OCI-LY3 (cell line): ENCODE results near the gene GIT2.

Source experiments
- EZH2phosphoT487 ChIP-seq: fragments of 200-600 bp; shearing (Covaris generic); IDR thresholded peaks from 2 replicates; pipeline ENCODE4 v1.6.1; 2018; ENCODE audit warnings: antibody characterized with exemption, mixed run types, low read depth
- TF ChIP-seq, protein P1 (sequence below): fragments of 200-600, 300-600 bp; sonication (generic); IDR thresholded peaks from 2 replicates; pipeline ENCODE4 v1.5.1; 2014; ENCODE audit warnings: antibody characterized with exemption, low read length, low read depth

DNA sequence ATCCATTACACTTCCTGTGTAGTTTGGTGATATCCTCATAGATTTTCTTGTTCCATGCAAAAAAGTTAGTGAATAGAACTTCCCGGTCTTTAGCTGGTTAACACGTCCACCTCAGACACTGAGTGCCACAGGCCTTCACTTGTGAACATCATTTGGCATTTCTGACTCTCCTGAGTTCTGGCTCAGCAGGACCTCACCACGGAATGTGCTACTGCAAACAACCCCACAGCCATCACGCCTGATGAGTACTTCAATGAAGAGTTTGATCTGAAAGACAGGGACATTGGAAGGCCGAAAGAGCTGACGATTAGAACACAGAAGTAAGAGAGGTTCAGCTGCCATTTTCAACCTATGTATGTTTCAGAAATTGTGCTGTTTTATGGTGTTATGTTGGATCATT, 32.2 kb upstream of the GIT2 start:
- TF ChIP-seq, protein P1, sequence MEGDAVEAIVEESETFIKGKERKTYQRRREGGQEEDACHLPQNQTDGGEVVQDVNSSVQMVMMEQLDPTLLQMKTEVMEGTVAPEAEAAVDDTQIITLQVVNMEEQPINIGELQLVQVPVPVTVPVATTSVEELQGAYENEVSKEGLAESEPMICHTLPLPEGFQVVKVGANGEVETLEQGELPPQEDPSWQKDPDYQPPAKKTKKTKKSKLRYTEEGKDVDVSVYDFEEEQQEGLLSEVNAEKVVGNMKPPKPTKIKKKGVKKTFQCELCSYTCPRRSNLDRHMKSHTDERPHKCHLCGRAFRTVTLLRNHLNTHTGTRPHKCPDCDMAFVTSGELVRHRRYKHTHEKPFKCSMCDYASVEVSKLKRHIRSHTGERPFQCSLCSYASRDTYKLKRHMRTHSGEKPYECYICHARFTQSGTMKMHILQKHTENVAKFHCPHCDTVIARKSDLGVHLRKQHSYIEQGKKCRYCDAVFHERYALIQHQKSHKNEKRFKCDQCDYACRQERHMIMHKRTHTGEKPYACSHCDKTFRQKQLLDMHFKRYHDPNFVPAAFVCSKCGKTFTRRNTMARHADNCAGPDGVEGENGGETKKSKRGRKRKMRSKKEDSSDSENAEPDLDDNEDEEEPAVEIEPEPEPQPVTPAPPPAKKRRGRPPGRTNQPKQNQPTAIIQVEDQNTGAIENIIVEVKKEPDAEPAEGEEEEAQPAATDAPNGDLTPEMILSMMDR = no peak
- no peak for TF ChIP-seq EZH2phosphoT487
